GM18907 (cell line): Measurements from ENCODE around the gene ZNF423.
"Not testable (repeated sequence)": the region's sequence is repeated elsewhere in the genome, so short reads cannot be mapped to it uniquely, and the experiment has no call there.

Experiments used
- ATAC-seq: cut with Tn5 transposase; IDR thresholded peaks from one replicate; pipeline ENCODE4 v1.9.1; 2021; ENCODE audit warnings: mild to moderate bottlenecking, moderate library complexity; ENCODE audit not compliant: unreplicated experiment

ZNF423 gene

DNA sequence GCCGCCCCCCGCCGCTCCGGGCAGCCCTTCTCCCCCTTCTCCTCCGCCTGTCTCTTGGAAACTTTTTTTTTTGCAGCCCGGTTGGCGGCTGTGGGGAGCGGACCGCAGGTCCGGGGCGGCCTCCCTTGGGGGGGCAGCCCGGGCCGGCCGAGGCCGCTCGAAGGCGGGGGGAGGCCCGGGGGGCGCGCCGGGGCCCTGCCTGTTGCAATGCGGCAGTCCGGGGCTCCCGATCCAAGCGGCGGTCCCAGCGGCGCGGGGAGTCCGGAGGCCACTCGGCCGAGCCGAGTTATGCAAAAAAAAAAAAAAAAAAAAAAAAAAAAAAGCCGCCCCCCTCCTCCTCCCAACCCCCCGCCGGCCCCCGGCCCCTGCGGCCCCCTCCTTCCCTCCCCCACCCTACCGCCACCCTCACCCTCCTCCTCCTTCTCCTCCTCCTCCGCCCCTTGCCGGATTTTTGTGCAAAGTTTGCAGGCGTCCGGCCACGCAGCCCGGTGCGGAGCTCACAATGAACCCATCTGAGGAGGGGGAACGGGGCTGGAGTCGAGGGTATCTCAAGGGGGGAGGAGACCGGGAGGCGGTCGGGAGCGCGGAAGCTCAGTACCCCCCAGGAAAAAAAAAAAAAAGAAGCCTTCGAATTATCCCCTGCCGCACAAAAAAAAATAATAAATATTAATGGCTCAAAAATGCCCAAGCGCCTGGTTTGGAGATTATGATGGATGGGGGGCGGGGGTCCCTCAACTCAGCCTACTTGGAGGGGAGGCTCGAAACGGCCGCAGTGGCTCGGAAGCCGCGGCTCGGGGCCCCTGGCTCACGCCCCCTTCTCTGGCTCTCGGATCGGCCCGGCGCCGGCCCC lies at the start of gene ZNF423:
Gene ZNF423, minus strand, starts transcription at position 291 of the 850 bp plus-strand sequence. CDS start 338 bp downstream, outside the sequence.
- ATAC-seq = no peak

DNA sequence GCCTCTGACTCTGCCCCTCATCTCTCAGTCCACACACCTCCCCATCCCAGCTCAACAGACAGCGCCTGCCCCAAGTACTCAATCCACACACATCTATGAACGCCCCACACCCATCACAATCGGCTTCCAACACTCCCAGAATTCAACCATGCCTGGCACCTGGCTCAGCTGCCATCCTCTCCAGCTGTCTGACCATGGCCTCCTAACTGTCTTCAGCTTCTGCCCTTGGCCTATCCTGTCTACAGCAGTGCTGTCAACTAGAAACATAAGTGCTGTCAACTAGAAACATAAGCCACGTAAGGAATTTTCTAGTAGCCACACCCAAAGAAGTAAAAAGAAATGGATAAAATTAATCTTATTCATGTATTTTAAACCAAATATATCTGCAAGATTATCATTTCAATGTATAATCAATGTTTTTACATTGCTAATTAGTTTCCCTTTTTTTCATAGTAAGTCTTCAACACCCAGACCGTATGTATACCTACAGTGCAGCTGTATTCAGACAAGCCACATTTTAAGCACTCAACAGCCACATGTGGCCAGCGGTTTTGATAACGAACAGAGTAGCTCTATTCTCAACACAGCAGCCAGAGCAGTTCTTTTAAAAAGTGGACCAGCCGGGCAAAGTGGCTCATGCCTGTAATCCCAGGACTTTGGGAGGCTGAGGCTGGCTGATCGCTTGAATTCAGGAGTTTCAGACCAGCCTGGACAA lies 48.6 kb upstream of the ZNF423 start:
- ATAC-seq = no peak

DNA sequence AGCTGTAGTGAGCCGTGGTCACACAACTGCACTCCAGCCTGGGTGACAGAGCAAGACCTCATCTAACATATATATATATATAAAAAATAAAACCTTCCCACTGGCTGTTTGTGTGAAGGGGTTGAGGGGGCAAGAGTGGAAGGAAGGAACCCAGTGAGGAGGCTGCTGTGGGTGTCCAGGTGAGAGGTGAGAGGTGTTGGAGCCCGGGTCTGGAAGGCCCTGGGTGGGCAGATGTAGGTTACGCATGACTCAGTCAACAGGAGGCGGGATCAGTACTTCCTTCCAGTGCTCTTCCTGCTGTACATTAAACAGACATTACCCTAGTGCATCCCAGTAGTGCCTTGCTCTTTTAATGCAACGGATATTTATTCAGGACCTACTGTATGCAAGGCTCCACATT lies 47.0 kb upstream of the ZNF423 start:
- ATAC-seq = no peak

DNA sequence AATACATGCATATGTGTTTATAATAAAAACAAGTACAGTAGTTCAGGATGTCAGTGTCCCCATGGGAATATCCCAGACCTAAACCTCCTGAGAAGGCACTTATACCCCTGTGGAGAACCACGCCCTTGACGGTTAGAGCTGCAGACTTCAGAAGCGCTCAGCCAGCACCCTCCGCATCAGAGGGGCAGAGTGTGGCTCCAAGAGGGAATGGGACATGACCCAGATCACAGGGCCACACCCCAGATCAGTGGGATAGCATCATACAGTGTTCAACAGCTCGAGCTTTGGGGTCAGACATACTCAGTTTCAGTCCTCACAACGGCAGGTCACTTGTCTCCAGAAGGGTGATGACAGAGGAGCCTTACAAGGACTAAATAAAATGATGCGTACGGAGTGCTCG lies 45.8 kb upstream of the ZNF423 start:
- ATAC-seq = no peak

GRCh38 chr16:49900875-49901274 lies 45.0 kb upstream of the ZNF423 start:
- ATAC-seq = no peak

GRCh38 chr16:49899991-49900695 lies 44.2 kb upstream of the ZNF423 start:
- ATAC-seq = no peak

- no peak for ATAC-seq
These were observed 40.6 kb upstream of the ZNF423 start for GRCh38 chr16:49896447-49896964.

DNA sequence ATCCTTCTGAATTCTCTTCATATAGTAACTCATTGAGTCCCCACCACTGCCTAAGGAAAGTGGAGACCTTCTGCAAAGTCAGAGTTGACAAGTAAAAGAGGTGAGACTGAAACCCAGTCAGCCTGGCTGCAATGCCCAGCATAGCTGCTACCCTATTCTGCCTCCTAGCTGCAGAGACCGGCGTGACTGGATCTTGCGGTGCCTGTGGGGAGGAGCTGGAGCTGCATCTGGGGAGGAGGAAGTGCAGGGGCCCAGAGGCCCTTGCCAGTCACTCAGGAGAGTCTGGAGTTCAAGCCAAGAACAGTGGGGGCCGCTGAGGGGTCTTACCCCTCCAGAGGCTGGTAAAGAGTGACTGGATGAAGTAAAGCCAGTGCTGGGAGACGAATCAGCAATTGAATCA lies 35.0 kb upstream of the ZNF423 start:
- no peak for ATAC-seq

DNA sequence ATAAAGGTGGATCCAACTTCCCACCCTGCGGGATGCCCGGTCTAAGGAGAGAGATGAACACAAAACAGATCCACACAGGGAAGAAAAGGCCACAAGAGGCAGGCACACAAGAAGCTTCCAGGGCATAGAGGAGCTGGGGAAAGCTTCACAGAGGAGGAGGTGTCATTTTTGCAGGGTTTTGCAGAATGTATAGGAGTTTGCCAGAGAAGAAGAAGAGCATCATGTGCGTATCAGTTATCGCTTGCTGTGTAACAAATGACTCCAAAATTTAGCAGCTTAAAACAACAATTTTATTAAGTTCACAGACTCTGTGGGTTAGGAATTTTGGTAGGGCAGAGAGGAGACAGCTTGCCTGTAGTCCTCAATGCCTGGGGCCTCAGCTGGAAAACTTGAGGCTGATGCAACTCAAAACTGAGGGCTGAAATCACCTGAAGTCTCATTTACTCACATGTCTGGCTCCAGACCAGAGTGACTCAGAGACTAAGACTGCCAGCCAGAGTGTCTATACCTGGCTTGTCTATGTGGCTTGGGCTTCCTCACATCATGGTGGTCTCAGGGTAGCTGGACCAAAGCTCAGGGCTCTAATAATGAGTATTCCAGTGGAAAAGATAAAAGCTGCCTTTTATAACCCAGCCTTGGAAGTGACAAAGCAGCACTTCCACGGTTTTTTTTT lies 33.9 kb upstream of the ZNF423 start:
- ATAC-seq = no peak

DNA sequence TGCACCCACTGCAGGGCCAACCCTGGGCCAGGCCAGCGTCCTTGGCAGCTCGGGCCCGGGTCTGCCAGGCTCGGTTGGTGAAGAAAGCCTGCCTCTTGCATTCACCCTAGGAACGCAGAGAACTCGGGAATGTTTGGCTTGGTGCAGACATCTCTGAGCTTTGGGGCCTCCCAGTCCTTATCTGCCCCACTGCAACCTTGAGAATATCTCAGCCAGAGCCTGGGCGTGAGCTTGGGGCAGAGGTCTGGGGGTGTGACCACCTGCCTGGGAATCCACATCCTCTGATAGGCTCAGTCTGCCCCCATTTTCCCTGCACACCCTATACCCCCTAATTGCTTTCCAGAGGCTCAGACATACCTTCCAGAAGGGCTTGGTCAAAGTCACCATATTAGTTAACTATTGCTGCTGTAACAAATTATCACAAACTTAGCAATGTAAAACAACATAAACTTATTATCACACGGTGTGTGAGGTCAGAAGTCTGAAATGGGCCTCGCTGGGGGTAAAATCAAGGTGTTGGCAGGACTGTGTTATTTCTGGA lies 30.7 kb upstream of the ZNF423 start:
- no peak for ATAC-seq

GRCh38 chr16:49884033-49885015 lies 28.4 kb upstream of the ZNF423 start:
- ATAC-seq = no peak

DNA sequence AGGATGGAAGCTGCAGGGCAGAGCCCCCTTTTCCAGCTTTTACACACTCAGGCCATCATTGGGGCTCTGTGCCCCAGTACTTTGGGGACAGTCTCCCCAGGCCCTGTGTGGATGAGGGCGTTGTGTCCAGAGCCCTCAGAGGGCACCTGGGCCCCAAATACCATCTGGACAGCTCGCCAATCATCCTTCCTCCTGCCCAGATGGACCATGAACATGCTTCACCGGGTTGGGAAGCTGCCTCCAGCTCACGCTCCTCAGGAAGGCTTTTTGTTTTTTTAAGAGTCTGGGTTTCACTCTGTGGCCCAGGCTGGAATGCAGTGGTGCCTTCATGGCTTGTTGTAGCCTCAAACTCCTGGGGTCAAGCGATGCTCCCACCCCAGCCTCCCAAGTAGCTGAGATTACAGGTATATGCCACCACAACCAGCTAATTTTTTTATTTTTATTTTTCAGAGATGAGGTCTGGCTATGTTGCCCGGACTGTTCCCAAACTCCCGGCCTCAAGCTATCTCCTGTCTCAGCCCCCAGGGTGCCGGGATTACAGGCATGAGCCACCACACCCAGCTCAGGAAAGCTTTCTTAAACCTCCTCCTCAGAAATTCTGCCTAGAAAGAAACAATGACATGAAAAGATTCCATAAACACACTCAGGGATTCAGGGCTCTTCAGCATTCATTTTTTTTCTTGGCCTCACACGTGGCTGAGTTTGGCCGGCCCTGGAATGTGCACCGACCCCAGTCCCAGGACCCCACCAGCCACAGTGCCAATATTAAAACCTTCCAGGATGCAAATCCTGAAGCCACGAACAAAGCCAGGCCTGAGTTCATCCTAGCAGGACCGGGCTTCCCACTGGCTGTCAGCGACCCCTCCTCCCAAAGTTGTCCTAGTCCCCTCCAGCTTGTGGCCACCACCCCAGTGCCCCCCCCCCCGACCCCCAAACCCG lies 27.4 kb upstream of the ZNF423 start:
- ATAC-seq = no peak

- no peak for ATAC-seq
These were observed 26.0 kb upstream of the ZNF423 start for GRCh38 chr16:49881890-49882289.

- not testable (repeated sequence) for ATAC-seq
These were observed 22.6 kb upstream of the ZNF423 start for GRCh38 chr16:49878540-49878939.

GRCh38 chr16:49876716-49877129 lies 20.8 kb upstream of the ZNF423 start:
- no peak for ATAC-seq

GRCh38 chr16:49875806-49876715 lies 20.1 kb upstream of the ZNF423 start:
- ATAC-seq = no peak

GRCh38 chr16:49874613-49875237 lies 18.8 kb upstream of the ZNF423 start:
- ATAC-seq = no peak
